Activated T-cell treated with anti-CD3 and anti-CD28 coated beads, Interleukin-2, amount 50 U/mL, for 24 hours (primary cell): Measurements from ENCODE around the gene GJD3.

Experiments used
- DNase-seq: peaks from one replicate; pipeline ENCODE4 v3.0.0-alpha.2; 2020
- H3K27ac Mint-ChIP-seq: 2 replicates; pipeline ENCODE4 v1.8.0; 2020; ENCODE audit warnings: mild to moderate bottlenecking, mixed read lengths
- H3K27me3 Mint-ChIP-seq: 2 replicates; pipeline ENCODE4 v1.8.0; 2020; ENCODE audit warnings: mixed read lengths
- H3K36me3 Mint-ChIP-seq: 2 replicates; pipeline ENCODE4 v1.8.0; 2020; ENCODE audit warnings: low read depth, mixed read lengths
- H3K4me1 Mint-ChIP-seq: 2 replicates; pipeline ENCODE4 v1.8.0; 2020; ENCODE audit warnings: low read depth, mixed read lengths
- H3K4me3 Mint-ChIP-seq: 2 replicates; pipeline ENCODE4 v1.8.0; 2020; ENCODE audit warnings: mild to moderate bottlenecking, moderate library complexity, mixed read lengths
- H3K9me3 Mint-ChIP-seq: 2 replicates; pipeline ENCODE4 v1.8.0; 2020; ENCODE audit warnings: mixed read lengths

GJD3 gene

GRCh38 chr17:40351359-40352236 lies 12.9 kb downstream of the GJD3 start:
- no peak for DNase-seq
- Mint-ChIP-seq H3K27me3 (no peaks in the 10 kb centered on the region), H3K4me1 (peaks cover 50% of the 10 kb centered on the region), H3K9me3 (no peaks in the 10 kb centered on the region), H3K36me3 (peaks cover 67% of the 10 kb centered on the region), H3K4me3 (no peak overlapping the region), H3K27ac (no peak overlapping the region)

- H3K36me3 Mint-ChIP-seq, result peaks cover 64% of the 10 kb centered on the region
- H3K27ac Mint-ChIP-seq, result no peak overlapping the region
- no peak for DNase-seq
- peaks cover 56% of the 10 kb centered on the region for H3K4me1 Mint-ChIP-seq
- H3K4me3 Mint-ChIP-seq, result no peak overlapping the region
- H3K9me3 Mint-ChIP-seq, result no peaks in the 10 kb centered on the region
- no peaks in the 10 kb centered on the region for H3K27me3 Mint-ChIP-seq
Observed at GRCh38 chr17:40350689-40351358, 13.7 kb downstream of the GJD3 start.

- Mint-ChIP-seq H3K36me3 (peaks cover 57% of the 10 kb centered on the region), H3K27ac (peak overlapping the region; percentile 46), H3K9me3 (no peaks in the 10 kb centered on the region), H3K4me3 (no peak overlapping the region), H3K27me3 (no peaks in the 10 kb centered on the region), H3K4me1 (peaks cover 63% of the 10 kb centered on the region)
- DNase-seq, result no peak
Observed at GRCh38 chr17:40349895-40350688, 14.4 kb downstream of the GJD3 start.

DNA sequence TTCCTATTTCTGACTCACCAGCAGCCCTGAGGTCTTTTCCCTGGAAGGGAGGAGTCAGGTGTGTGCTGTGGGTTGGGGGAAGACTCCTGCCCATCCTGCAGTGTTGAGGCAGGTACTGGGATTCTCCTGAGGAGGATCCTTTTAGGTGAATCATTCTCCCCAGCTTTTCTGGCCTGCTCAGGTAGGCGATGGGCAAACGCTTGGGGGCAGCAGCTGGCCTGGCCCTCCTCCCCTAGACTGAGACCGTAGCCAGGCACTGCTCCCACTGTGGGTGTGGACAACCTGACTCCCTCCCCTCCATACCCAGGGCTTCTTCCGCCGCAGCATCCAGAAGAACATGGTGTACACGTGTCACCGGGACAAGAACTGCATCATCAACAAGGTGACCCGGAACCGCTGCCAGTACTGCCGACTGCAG lies 15.1 kb downstream of the GJD3 start:
- Mint-ChIP-seq H3K27ac (peak overlapping the region; percentile 23), H3K4me3 (no peak overlapping the region), H3K9me3 (no peaks in the 10 kb centered on the region), H3K27me3 (no peaks in the 10 kb centered on the region), H3K4me1 (peaks cover 69% of the 10 kb centered on the region), H3K36me3 (peaks cover 53% of the 10 kb centered on the region)
- DNase-seq, result no peak

GRCh38 chr17:40348562-40349476 lies 15.7 kb downstream of the GJD3 start:
- Mint-ChIP-seq H3K36me3 (peaks cover 48% of the 10 kb centered on the region), H3K27ac (peak overlapping the region; percentile 29), H3K9me3 (no peaks in the 10 kb centered on the region), H3K27me3 (no peaks in the 10 kb centered on the region), H3K4me1 (peaks cover 72% of the 10 kb centered on the region), H3K4me3 (no peak overlapping the region)
- DNase-seq, result no peak

GRCh38 chr17:40348136-40348504 lies 16.4 kb downstream of the GJD3 start:
- no peak overlapping the region for H3K4me3 Mint-ChIP-seq
- no peak for DNase-seq
- H3K36me3 Mint-ChIP-seq, result peaks cover 49% of the 10 kb centered on the region
- H3K27me3 Mint-ChIP-seq, result no peaks in the 10 kb centered on the region
- peaks cover 76% of the 10 kb centered on the region for H3K4me1 Mint-ChIP-seq
- no peaks in the 10 kb centered on the region for H3K9me3 Mint-ChIP-seq
- H3K27ac Mint-ChIP-seq, result peak overlapping the region; percentile 76

GRCh38 chr17:40347319-40348135 lies 17.0 kb downstream of the GJD3 start:
- peaks cover 49% of the 10 kb centered on the region for H3K36me3 Mint-ChIP-seq
- H3K4me3 Mint-ChIP-seq, result no peak overlapping the region
- no peaks in the 10 kb centered on the region for H3K9me3 Mint-ChIP-seq
- peaks cover 76% of the 10 kb centered on the region for H3K4me1 Mint-ChIP-seq
- DNase-seq, result no peak
- H3K27ac Mint-ChIP-seq, result peak overlapping the region; percentile 76
- no peaks in the 10 kb centered on the region for H3K27me3 Mint-ChIP-seq

DNA sequence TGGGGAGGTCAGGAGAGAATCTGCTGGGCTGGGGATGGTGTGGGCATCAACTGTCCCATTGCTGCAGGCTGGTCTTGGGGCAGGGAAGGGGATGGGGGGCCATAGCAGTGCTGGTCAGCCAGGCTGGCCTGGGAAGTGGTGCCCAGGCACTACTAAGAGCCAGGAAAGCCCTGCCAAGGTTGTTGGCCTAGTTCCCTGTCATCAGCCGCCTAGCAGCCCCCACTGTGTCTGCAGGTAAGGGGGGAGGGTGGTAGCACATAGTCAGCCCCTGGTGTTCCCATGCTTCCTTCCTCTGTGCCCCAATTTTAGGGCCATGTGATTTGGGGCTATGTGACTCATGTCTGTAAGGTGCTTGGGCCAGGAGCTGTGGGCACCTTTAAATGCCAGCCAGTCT lies 17.8 kb downstream of the GJD3 start:
- DNase-seq, result no peak
- H3K27me3 Mint-ChIP-seq, result no peaks in the 10 kb centered on the region
- peaks cover 42% of the 10 kb centered on the region for H3K36me3 Mint-ChIP-seq
- H3K4me1 Mint-ChIP-seq, result peaks cover 71% of the 10 kb centered on the region
- H3K4me3 Mint-ChIP-seq, result no peak overlapping the region
- no peaks in the 10 kb centered on the region for H3K9me3 Mint-ChIP-seq
- peak overlapping the region; percentile 76 for H3K27ac Mint-ChIP-seq

GRCh38 chr17:40345994-40346764 lies 18.4 kb downstream of the GJD3 start:
- no peak overlapping the region for H3K4me3 Mint-ChIP-seq
- peaks cover 68% of the 10 kb centered on the region for H3K4me1 Mint-ChIP-seq
- H3K36me3 Mint-ChIP-seq, result peaks cover 37% of the 10 kb centered on the region
- no peaks in the 10 kb centered on the region for H3K9me3 Mint-ChIP-seq
- peak overlapping the region; percentile 83 for H3K27ac Mint-ChIP-seq
- H3K27me3 Mint-ChIP-seq, result no peaks in the 10 kb centered on the region
- no peak for DNase-seq

GRCh38 chr17:40345161-40345993 lies 19.2 kb downstream of the GJD3 start:
- Mint-ChIP-seq H3K9me3 (no peaks in the 10 kb centered on the region), H3K27me3 (no peaks in the 10 kb centered on the region), H3K4me3 (peak overlapping the region; percentile 71), H3K4me1 (peaks cover 74% of the 10 kb centered on the region), H3K36me3 (peaks cover 36% of the 10 kb centered on the region), H3K27ac (peak overlapping the region; percentile 83)
- DNase-seq, result peak; percentile 54

DNA sequence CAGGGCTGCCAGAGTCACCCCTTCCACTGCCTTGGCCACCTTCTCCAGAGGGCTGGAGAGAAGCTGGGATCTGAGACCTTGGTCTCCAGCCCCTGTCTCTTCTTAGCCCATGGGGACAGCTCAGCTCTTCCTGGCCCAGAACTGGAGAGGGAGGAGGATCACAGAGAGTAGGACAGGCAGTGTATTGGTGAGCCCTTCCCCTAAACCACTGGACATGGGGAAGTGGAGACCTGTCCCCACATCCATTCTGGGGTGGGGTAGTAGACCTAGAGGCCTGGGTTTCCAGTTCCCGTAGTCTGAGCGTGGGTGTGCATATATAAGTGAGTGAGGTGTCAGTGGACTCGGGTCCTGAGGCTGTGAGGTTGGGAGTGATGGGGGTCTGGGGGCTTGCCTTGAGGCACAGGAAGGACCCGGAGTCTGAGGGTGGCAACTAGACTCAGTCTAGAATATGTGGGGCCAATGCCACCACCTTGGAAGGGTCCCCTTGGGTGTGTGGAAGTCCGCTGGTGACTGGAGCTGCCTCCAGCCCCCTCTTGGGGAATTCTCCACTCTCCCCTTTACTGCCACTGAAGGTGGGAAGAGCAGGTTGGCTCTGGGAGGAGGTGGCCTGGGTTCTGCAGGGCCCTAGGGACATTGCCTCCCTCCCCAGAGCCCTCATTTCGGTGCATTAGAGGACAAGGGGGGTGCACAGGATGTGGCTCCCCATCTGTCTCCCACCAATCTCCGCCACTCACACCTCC lies 19.9 kb downstream of the GJD3 start:
- no peaks in the 10 kb centered on the region for H3K9me3 Mint-ChIP-seq
- no peak for DNase-seq
- H3K4me1 Mint-ChIP-seq, result peaks cover 73% of the 10 kb centered on the region
- H3K4me3 Mint-ChIP-seq, result peak overlapping the region; percentile 71
- peak overlapping the region; percentile 82 for H3K27ac Mint-ChIP-seq
- H3K36me3 Mint-ChIP-seq, result peaks cover 33% of the 10 kb centered on the region
- H3K27me3 Mint-ChIP-seq, result no peaks in the 10 kb centered on the region
